DOHH2 (cell line): ENCODE measurements around the gene FXYD1.

Source experiments
- H3F3A ChIP-seq: fragments of 200-600 bp; sonication (generic), shearing (Covaris generic); 2 replicates; pipeline ENCODE4 v1.6.0; 2016; ENCODE audit warnings: antibody characterized with exemption, mild to moderate bottlenecking; ENCODE audit not compliant: control insufficient read depth, insufficient read depth
- H3K27ac ChIP-seq: fragments of 200-600 bp; sonication (generic); 2 replicates; pipeline ENCODE4 v1.5.1; 2014; ENCODE audit warnings: low read depth, mild to moderate bottlenecking, low read length, moderate library complexity
- H3K27me3 ChIP-seq: fragments of 200-600 bp; sonication (generic); 2 replicates; pipeline ENCODE4 v1.6.1; 2014; ENCODE audit warnings: mild to moderate bottlenecking, low read length, mixed read lengths; ENCODE audit not compliant: control insufficient read depth
- H3K36me3 ChIP-seq: fragments of 200-600 bp; sonication (generic); 2 replicates; pipeline ENCODE4 v1.6.1; 2014; ENCODE audit warnings: mild to moderate bottlenecking, low read length, moderate library complexity, mixed read lengths; ENCODE audit not compliant: control insufficient read depth
- H3K4me1 ChIP-seq: fragments of 200-600 bp; sonication (generic); 2 replicates; pipeline ENCODE4 v1.6.1; 2014; ENCODE audit warnings: mild to moderate bottlenecking, low read length, mixed read lengths; ENCODE audit not compliant: control insufficient read depth
- H3K4me2 ChIP-seq: fragments of 200-600 bp; sonication (generic); 2 replicates; pipeline ENCODE4 v1.6.0; 2014; ENCODE audit warnings: mild to moderate bottlenecking, low read length, moderate library complexity
- H3K4me3 ChIP-seq: fragments of 200-600 bp; sonication (generic); 2 replicates; pipeline ENCODE4 v1.5.1; 2014; ENCODE audit warnings: mild to moderate bottlenecking, low read length, mixed read lengths
- H3K79me2 ChIP-seq: fragments of 200-600 bp; sonication (generic); 2 replicates; pipeline ENCODE4 v1.6.1; 2014; ENCODE audit warnings: mild to moderate bottlenecking, low read length, mixed read lengths; ENCODE audit not compliant: control insufficient read depth
- H3K9me2 ChIP-seq: fragments of 200-600 bp; sonication (generic); replicated peaks from 2 replicates; pipeline ENCODE4 v1.6.1; 2014; ENCODE audit warnings: mild to moderate bottlenecking, low read length, mixed read lengths; ENCODE audit not compliant: control insufficient read depth
- H3K9me3 ChIP-seq: fragments of 200-600 bp; sonication (generic); 2 replicates; pipeline ENCODE4 v1.6.1; 2014; ENCODE audit warnings: antibody characterized with exemption, low read length, mixed read lengths; ENCODE audit not compliant: control insufficient read depth, insufficient read depth
- H4K20me1 ChIP-seq: fragments of 200-600 bp; sonication (generic); 2 replicates; pipeline ENCODE4 v1.6.0; 2014; ENCODE audit warnings: low read depth, mild to moderate bottlenecking, antibody characterized with exemption, low read length, moderate library complexity; ENCODE audit not compliant: control insufficient read depth, insufficient read depth
- EZH2phosphoT487 ChIP-seq: fragments of 200-600 bp; sonication (generic); IDR thresholded peaks from 2 replicates; pipeline ENCODE4 v1.6.1; 2017; ENCODE audit warnings: borderline replicate concordance, mild to moderate bottlenecking, antibody characterized with exemption, low read length, moderate library complexity, mixed read lengths
- TF ChIP-seq, protein P1 (sequence below): fragments of 200-600 bp; sonication (generic); IDR thresholded peaks from one replicate; pipeline ENCODE4 v1.5.1; 2014; ENCODE audit warnings: antibody characterized with exemption, mild to moderate bottlenecking, low read depth, low read length; ENCODE audit not compliant: poor library complexity, severe bottlenecking

FXYD1 gene

DNA sequence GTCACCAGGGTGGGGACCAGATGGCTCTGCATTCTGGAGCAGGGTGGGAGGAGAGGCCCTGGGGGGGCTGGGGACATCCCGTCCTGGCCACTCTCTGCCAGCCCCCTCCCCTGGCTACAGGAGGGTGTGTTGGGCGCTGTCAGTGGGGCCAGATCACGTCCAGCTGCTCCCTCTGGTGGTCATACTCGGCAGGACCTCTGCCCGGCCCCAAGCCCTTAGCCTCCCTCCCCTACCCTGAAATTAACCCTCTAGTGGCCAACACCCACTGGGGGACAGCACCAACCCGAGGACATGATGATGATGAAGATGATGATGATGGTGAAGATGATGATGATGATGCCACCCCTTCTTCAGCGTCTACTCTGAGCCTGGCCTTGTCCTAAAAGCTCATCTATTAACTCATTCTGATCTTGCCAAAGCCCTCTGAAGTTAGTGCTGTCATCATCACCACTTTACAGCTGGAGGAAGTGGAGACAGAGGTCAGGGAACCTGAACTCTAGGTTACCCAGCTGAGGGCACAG is 3.2 kb upstream of the FXYD1 start:
- Histone ChIP-seq H3K27ac (no peak overlapping the region), H4K20me1 (no peaks in the 10 kb centered on the region), H3K4me1 (peaks cover 6% of the 10 kb centered on the region; the same call in 1 of the 2 replicates), H3F3A (no peaks in the 10 kb centered on the region), H3K36me3 (no peaks in the 10 kb centered on the region), H3K9me3 (no peaks in the 10 kb centered on the region), H3K4me3 (no peak overlapping the region), H3K27me3 (peaks cover 14% of the 10 kb centered on the region), H3K9me2 (no peaks in the 10 kb centered on the region), H3K79me2 (no peaks in the 10 kb centered on the region), H3K4me2 (no peak overlapping the region)
- TF ChIP-seq, protein P1, sequence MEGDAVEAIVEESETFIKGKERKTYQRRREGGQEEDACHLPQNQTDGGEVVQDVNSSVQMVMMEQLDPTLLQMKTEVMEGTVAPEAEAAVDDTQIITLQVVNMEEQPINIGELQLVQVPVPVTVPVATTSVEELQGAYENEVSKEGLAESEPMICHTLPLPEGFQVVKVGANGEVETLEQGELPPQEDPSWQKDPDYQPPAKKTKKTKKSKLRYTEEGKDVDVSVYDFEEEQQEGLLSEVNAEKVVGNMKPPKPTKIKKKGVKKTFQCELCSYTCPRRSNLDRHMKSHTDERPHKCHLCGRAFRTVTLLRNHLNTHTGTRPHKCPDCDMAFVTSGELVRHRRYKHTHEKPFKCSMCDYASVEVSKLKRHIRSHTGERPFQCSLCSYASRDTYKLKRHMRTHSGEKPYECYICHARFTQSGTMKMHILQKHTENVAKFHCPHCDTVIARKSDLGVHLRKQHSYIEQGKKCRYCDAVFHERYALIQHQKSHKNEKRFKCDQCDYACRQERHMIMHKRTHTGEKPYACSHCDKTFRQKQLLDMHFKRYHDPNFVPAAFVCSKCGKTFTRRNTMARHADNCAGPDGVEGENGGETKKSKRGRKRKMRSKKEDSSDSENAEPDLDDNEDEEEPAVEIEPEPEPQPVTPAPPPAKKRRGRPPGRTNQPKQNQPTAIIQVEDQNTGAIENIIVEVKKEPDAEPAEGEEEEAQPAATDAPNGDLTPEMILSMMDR = peak; percentile 90
- no peak for TF ChIP-seq EZH2phosphoT487

DNA sequence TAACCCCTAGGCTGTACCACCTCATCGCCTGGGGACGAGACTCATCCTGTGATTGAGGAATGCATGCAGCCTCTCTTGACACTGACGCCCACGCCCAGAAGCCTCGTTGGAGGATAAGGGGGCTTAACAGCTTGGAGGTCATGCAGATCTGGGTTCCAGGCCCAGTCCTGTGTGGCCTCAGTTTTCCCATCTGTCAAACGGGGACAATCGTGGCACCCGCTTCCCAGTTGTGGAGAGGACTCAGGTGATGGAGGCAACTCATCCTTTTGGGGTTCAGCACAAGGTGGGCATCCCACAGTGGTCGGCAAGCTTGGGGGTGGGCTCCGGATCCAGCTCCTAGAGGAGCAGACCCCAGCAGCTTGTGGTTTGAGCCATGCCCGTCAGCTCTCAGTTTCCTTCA is 2.4 kb upstream of the FXYD1 start:
- H3K4me3 ChIP-seq = no peak overlapping the region
- no peaks in the 10 kb centered on the region for H3K79me2 ChIP-seq
- no peaks in the 10 kb centered on the region for H3K9me2 ChIP-seq
- H3K27me3 ChIP-seq = peaks cover 14% of the 10 kb centered on the region
- TF ChIP-seq, protein P1 = no peak
- no peak for TF ChIP-seq EZH2phosphoT487
- H3K27ac ChIP-seq = no peak overlapping the region
- H3F3A ChIP-seq = no peaks in the 10 kb centered on the region
- H3K4me1 ChIP-seq = peaks cover 12% of the 10 kb centered on the region
- no peaks in the 10 kb centered on the region for H4K20me1 ChIP-seq
- no peak overlapping the region for H3K4me2 ChIP-seq
- H3K36me3 ChIP-seq = no peaks in the 10 kb centered on the region
- H3K9me3 ChIP-seq = no peaks in the 10 kb centered on the region

DNA sequence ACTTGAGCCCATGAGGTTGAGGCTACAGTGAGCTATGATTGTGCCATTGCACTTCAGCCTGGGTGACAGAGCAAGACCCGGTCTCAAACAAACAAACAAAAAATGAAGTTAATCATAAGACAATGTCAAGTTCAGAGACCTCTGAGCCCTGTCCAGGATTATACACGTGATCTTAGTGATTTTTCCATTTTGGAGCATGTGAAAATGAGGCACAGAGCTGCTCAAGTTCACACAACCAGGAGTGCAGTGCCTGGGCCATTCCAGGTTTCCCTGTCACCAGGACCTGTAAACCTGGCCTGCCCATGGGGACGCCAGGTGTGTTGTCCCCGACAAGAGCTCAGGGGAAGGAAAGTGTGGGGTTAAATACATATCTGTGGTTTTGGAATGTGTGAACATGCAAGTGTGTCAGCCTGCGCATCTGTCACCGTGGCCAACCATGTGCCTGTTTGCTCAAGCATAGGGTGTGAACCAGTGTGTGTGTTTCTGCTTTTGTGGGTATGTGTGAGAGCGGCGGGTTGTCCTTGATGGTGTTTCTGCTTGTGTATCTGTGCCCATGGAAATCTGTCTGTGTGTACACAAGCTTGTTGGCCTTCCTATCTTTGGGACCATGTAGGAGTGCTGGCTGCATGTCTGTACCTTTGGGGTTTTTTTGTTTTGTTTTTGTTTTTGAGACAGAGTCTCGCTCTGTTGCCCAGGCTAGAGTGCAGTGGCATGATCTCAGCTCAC is 1.5 kb upstream of the FXYD1 start:
- H4K20me1 ChIP-seq = no peaks in the 10 kb centered on the region
- H3K36me3 ChIP-seq = no peaks in the 10 kb centered on the region
- no peaks in the 10 kb centered on the region for H3K9me3 ChIP-seq
- no peak overlapping the region for H3K4me2 ChIP-seq
- no peak overlapping the region for H3K27ac ChIP-seq
- TF ChIP-seq EZH2phosphoT487 = no peak
- TF ChIP-seq, protein P1 = no peak
- H3K9me2 ChIP-seq = no peaks in the 10 kb centered on the region
- H3K27me3 ChIP-seq = peaks cover 14% of the 10 kb centered on the region
- peaks cover 5% of the 10 kb centered on the region; the same call in 1 of the 2 replicates for H3F3A ChIP-seq
- peaks cover 21% of the 10 kb centered on the region for H3K4me1 ChIP-seq
- no peaks in the 10 kb centered on the region for H3K79me2 ChIP-seq
- H3K4me3 ChIP-seq = no peak overlapping the region
